Breast epithelium (tissue), 3 donors: ENCODE measurements around the gene PARD3B.

Experiments
- CTCF ChIP-seq, 3 donors: fragments of 450-650 bp; IDR thresholded peaks; one replicate each; pipeline ENCODE4 v1.5.1; 2016 to 2017; ENCODE audit warnings: antibody characterized with exemption in 3 of 3, mild to moderate bottlenecking in 3 of 3, moderate library complexity in 3 of 3
- POLR2A ChIP-seq: fragments of 450-650 bp; IDR thresholded peaks from one replicate; pipeline ENCODE4 v1.6.1; 2016; ENCODE audit warnings: antibody characterized with exemption, mild to moderate bottlenecking, moderate library complexity
- POLR2AphosphoS5 ChIP-seq, 3 donors: sonication (generic); formaldehyde crosslinking; IDR thresholded peaks; one replicate each; pipeline ENCODE4 v1.6.1; 2017; ENCODE audit warnings: antibody characterized with exemption in 3 of 3

- no peak for TF ChIP-seq CTCF (IDR thresholded peaks at IDR 0.05)
- no peak for TF ChIP-seq POLR2AphosphoS5 (IDR thresholded peaks at IDR 0.05)
- TF ChIP-seq POLR2A: no peak
Observed at GRCh38 chr2:204753841-204754240, 208.6 kb downstream of the PARD3B start.
